Trophoblast cell (in vitro differentiated cells and primary cell): Measurements from ENCODE around the gene TTLL5.
A peak's percentile ranks its signal among the peaks of the same experiment; 100 is the strongest.

Source experiments
- DNase-seq, 2 donors: peaks; one replicate each; pipeline ENCODE4 v3.0.0-alpha.2; 2016
- H2AFZ ChIP-seq: 2 replicates; pipeline ENCODE4 v1.6.1; 2013; ENCODE audit warnings: low read length, moderate library complexity, mild to moderate bottlenecking; ENCODE audit not compliant: insufficient read depth, poor library complexity
- H2AK5ac ChIP-seq: 2 replicates; pipeline ENCODE4 v1.6.1; 2013; ENCODE audit warnings: mild to moderate bottlenecking, low read length
- H2BK120ac ChIP-seq: 2 replicates; pipeline ENCODE4 v1.6.1; 2013; ENCODE audit warnings: low read length, mild to moderate bottlenecking, moderate library complexity; ENCODE audit not compliant: insufficient read depth, poor library complexity
- H2BK12ac ChIP-seq: 2 replicates; pipeline ENCODE4 v1.6.1; 2013; ENCODE audit warnings: mild to moderate bottlenecking, low read length, moderate library complexity
- H2BK5ac ChIP-seq: 2 replicates; pipeline ENCODE4 v1.6.1; 2013; ENCODE audit warnings: low read length, low read depth, moderate library complexity, mild to moderate bottlenecking; ENCODE audit not compliant: poor library complexity
- H3K14ac ChIP-seq: 2 replicates; pipeline ENCODE4 v1.6.1; 2013; ENCODE audit warnings: mild to moderate bottlenecking, low read length
- H3K18ac ChIP-seq: 2 replicates; pipeline ENCODE4 v1.6.1; 2013; ENCODE audit warnings: mild to moderate bottlenecking, low read length
- H3K23ac ChIP-seq: 2 replicates; pipeline ENCODE4 v1.6.1; 2013; ENCODE audit warnings: low read length
- H3K27ac ChIP-seq: 2 replicates; pipeline ENCODE4 v1.5.1; 2013; ENCODE audit warnings: low read depth, mild to moderate bottlenecking, inconsistent platforms, low read length, moderate library complexity
- H3K27me3 ChIP-seq: 2 replicates; pipeline ENCODE4 v1.6.1; 2013; ENCODE audit warnings: inconsistent platforms, mild to moderate bottlenecking, low read length, moderate library complexity; ENCODE audit not compliant: insufficient read depth
- H3K36me3 ChIP-seq, 2 experiments: 1 replicate in 1 of 2; 2 replicates in 1 of 2; pipeline ENCODE4 v1.6.1; 2013; ENCODE audit warnings: low read length in 2 of 2, mild to moderate bottlenecking in 2 of 2, moderate library complexity in 1 of 2; ENCODE audit not compliant: insufficient read depth in 2 of 2, control insufficient read depth in 1 of 2
- H3K4ac ChIP-seq: 2 replicates; pipeline ENCODE4 v1.6.1; 2013; ENCODE audit warnings: low read depth, mild to moderate bottlenecking, low read length, moderate library complexity
- H3K4me1 ChIP-seq, 2 experiments: 1 replicate in 1 of 2; 2 replicates in 1 of 2; pipeline ENCODE4 v1.6.1; 2013; ENCODE audit warnings: low read length in 2 of 2, mild to moderate bottlenecking in 2 of 2, moderate library complexity in 1 of 2; ENCODE audit not compliant: insufficient read depth in 2 of 2, control insufficient read depth in 1 of 2
- H3K4me2 ChIP-seq: 2 replicates; pipeline ENCODE4 v1.6.1; 2013; ENCODE audit warnings: inconsistent platforms, mild to moderate bottlenecking, low read length, moderate library complexity
- H3K4me3 ChIP-seq: 2 replicates; pipeline ENCODE4 v1.5.1; 2013; ENCODE audit warnings: mild to moderate bottlenecking, low read depth, low read length, inconsistent platforms
- H3K79me1 ChIP-seq: one replicate; pipeline ENCODE4 v1.6.1; 2013; ENCODE audit warnings: low read length
- H3K79me2 ChIP-seq: 2 replicates; pipeline ENCODE4 v1.6.1; 2013; ENCODE audit warnings: low read length, mild to moderate bottlenecking; ENCODE audit not compliant: control insufficient read depth, insufficient read depth, poor library complexity
- H3K9ac ChIP-seq: 2 replicates; pipeline ENCODE4 v1.6.1; 2013; ENCODE audit warnings: mild to moderate bottlenecking, low read length
- H3K9me3 ChIP-seq: 2 replicates; pipeline ENCODE4 v1.6.1; 2013; ENCODE audit warnings: low read depth, mild to moderate bottlenecking, control low read depth, inconsistent platforms, low read length; ENCODE audit not compliant: insufficient read depth
- H4K12ac ChIP-seq: 2 replicates; pipeline ENCODE4 v1.6.1; 2013; ENCODE audit warnings: low read depth, mild to moderate bottlenecking, low read length, moderate library complexity
- H4K8ac ChIP-seq: 2 replicates; pipeline ENCODE4 v1.6.1; 2013; ENCODE audit warnings: low read depth, mild to moderate bottlenecking, low read length, moderate library complexity
- H4K91ac ChIP-seq: one replicate; pipeline ENCODE4 v1.6.1; 2013; ENCODE audit warnings: low read depth, mild to moderate bottlenecking, low read length, moderate library complexity
- WGBS: extraction: QIAGEN DNeasy Blood & Tissue Kit; methylation state at CpG from one replicate; pipeline ENCODE4 v1.1.7; 2013; ENCODE audit warnings: missing lambda C conversion rate; ENCODE audit not compliant: insufficient read length, insufficient coverage; ENCODE audit errors: extremely low coverage; 5-methylcytosine and 5-hydroxymethylcytosine counted together

Gene TTLL5

GRCh38 chr14:75619548-75619947, 41.5 kb upstream of the TTLL5 start:
- no peak for DNase-seq

DNA sequence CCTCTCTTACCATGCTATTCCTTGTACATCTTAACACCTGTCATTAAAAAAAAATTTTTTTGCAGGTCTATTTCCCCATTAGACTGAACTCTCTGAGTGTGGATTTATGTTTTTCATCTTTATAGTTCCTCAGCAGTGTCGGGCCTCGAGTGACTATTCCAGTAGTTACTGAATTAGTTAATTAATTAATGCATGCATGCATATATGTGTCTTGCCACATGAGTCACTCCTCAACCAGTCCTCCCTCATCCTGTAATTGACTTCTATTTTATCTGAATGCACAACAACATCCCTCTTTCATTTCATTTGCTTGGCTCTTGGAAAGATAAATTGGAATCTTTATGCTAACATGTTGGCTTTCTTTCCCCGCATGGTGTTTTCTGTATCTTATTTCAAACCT, 36.0 kb upstream of the TTLL5 start:
- no peak for DNase-seq
- no peak overlapping the region for H2AK5ac ChIP-seq
- no peaks in the 10 kb centered on the region for H3K4me1 ChIP-seq
- no peaks in the 10 kb centered on the region for H3K79me2 ChIP-seq
- H4K8ac ChIP-seq = no peak overlapping the region
- no peak overlapping the region for H2BK5ac ChIP-seq
- no peak overlapping the region for H2AFZ ChIP-seq
- no peaks in the 10 kb centered on the region for H3K9me3 ChIP-seq
- no peak overlapping the region for H4K91ac ChIP-seq
- no peaks in the 10 kb centered on the region for H3K79me1 ChIP-seq
- no peak overlapping the region for H2BK12ac ChIP-seq
- no peak overlapping the region for H3K9ac ChIP-seq
- no peaks in the 10 kb centered on the region for H3K27me3 ChIP-seq
- no peaks in the 10 kb centered on the region for H3K36me3 ChIP-seq
- H3K14ac ChIP-seq = no peak overlapping the region
- no peak overlapping the region for H2BK120ac ChIP-seq
- no peak overlapping the region for H3K4me2 ChIP-seq
- no peak overlapping the region for H3K23ac ChIP-seq
- H3K4me3 ChIP-seq = no peak overlapping the region
- no peak overlapping the region for H3K27ac ChIP-seq
- WGBS = no CpG with 5 or more reads among the region's 3 CpGs
- no peak overlapping the region for H3K18ac ChIP-seq
- H3K4ac ChIP-seq = no peak overlapping the region
- no peak overlapping the region for H4K12ac ChIP-seq

More at GRCh38 chr14:75619548-75619947, 41.5 kb upstream of the TTLL5 start:
- Histone ChIP-seq H4K12ac (no peak overlapping the region), H4K8ac (no peak overlapping the region), H2AK5ac (no peak overlapping the region), H3K9ac (no peak overlapping the region), H3K79me2 (no peaks in the 10 kb centered on the region), H2BK12ac (no peak overlapping the region), H3K18ac (no peak overlapping the region), H2AFZ (no peak overlapping the region), H2BK120ac (no peak overlapping the region), H3K27ac (no peak overlapping the region), H3K4me1 (peaks cover 0 to 3% of the 10 kb centered on the region in 2 experiments), H3K14ac (no peak overlapping the region), H3K27me3 (no peaks in the 10 kb centered on the region), H3K36me3 (no peaks in the 10 kb centered on the region), H3K9me3 (no peaks in the 10 kb centered on the region), H4K91ac (no peak overlapping the region), H3K79me1 (no peaks in the 10 kb centered on the region), H3K4ac (no peak overlapping the region), H3K23ac (no peak overlapping the region), H3K4me2 (no peak overlapping the region), H2BK5ac (no peak overlapping the region), H3K4me3 (no peak overlapping the region)
- WGBS = no CpG with 5 or more reads among the region's 1 CpG

- Histone ChIP-seq H2BK12ac (no peak overlapping the region), H4K8ac (no peak overlapping the region), H3K4me3 (no peak overlapping the region), H4K91ac (no peak overlapping the region), H3K9me3 (no peaks in the 10 kb centered on the region), H3K79me1 (no peaks in the 10 kb centered on the region), H2AFZ (no peak overlapping the region), H3K4ac (no peak overlapping the region), H3K23ac (no peak overlapping the region), H3K4me1 (peaks cover 6 to 7% of the 10 kb centered on the region in 2 experiments), H3K14ac (no peak overlapping the region), H3K18ac (no peak overlapping the region), H2BK120ac (no peak overlapping the region), H3K9ac (no peak overlapping the region), H2BK5ac (no peak overlapping the region), H2AK5ac (no peak overlapping the region), H3K79me2 (no peaks in the 10 kb centered on the region), H3K27ac (no peak overlapping the region), H3K27me3 (no peaks in the 10 kb centered on the region), H3K4me2 (no peak overlapping the region), H4K12ac (no peak overlapping the region), H3K36me3 (no peaks in the 10 kb centered on the region)
- no CpG with 5 or more reads among the region's 3 CpGs for WGBS
- DNase-seq = peak in 1 of 2 donors; percentile 63
These were observed 34.6 kb upstream of the TTLL5 start for GRCh38 chr14:75626396-75626795.

GRCh38 chr14:75626863-75627262, 34.2 kb upstream of the TTLL5 start:
- no CpG with 5 or more reads among the region's 3 CpGs for WGBS

More at GRCh38 chr14:75626863-75627262, 34.2 kb upstream of the TTLL5 start:
- Histone ChIP-seq H3K18ac (no peak overlapping the region), H3K27me3 (no peaks in the 10 kb centered on the region), H3K23ac (no peak overlapping the region), H2BK12ac (no peak overlapping the region), H3K14ac (no peak overlapping the region), H3K9me3 (no peaks in the 10 kb centered on the region), H4K12ac (no peak overlapping the region), H3K79me1 (no peaks in the 10 kb centered on the region), H4K8ac (no peak overlapping the region), H2BK5ac (no peak overlapping the region), H3K27ac (no peak overlapping the region), H3K4me3 (peak overlapping the region; percentile 18), H2AK5ac (no peak overlapping the region), H2AFZ (no peak overlapping the region), H3K9ac (no peak overlapping the region), H3K4me2 (no peak overlapping the region), H3K36me3 (no peaks in the 10 kb centered on the region), H2BK120ac (no peak overlapping the region), H3K4me1 (peaks cover 11 to 12% of the 10 kb centered on the region in 2 experiments), H3K79me2 (no peaks in the 10 kb centered on the region), H3K4ac (no peak overlapping the region), H4K91ac (no peak overlapping the region)
- DNase-seq = no peak
